HG03457 (cell line): ENCODE results near the gene IL1RAP.
"Not testable (repeated sequence)": the region's sequence is repeated elsewhere in the genome, so short reads cannot be mapped to it uniquely, and the experiment has no call there.

Source experiments
- ATAC-seq: cut with Tn5 transposase; IDR thresholded peaks from one replicate; pipeline ENCODE4 v1.9.1; 2021; ENCODE audit warnings: moderate number of reproducible peaks; ENCODE audit not compliant: unreplicated experiment

The IL1RAP gene

GRCh38 chr3:190645932-190646460, 132.1 kb downstream of the IL1RAP start:
- no peak for ATAC-seq

- no peak for ATAC-seq
Observed at GRCh38 chr3:190646996-190647395, 133.1 kb downstream of the IL1RAP start.

GRCh38 chr3:190655933-190656332, 142.0 kb downstream of the IL1RAP start:
- no peak for ATAC-seq

DNA sequence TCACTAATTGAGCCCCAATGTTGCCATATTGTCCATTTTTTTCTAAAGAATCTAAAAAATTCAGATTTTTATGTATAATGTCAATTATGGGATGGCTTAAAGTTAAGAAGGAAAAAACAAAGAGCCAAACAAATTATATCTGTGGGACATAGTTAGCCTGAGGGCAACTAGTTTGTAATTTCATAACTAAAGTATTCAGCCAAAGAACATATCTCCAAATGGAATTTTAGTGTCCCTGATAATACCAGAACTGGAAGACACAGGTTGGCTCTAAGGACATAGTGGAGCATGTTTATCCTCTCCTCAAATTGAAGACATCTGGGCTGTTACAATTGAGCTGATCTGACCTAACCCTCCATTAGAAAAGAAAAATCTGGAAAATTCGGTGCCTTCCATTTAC, 144.2 kb downstream of the IL1RAP start:
- no peak for ATAC-seq

- ATAC-seq, result no peak
Observed at GRCh38 chr3:190666821-190667220, 152.9 kb downstream of the IL1RAP start.

DNA sequence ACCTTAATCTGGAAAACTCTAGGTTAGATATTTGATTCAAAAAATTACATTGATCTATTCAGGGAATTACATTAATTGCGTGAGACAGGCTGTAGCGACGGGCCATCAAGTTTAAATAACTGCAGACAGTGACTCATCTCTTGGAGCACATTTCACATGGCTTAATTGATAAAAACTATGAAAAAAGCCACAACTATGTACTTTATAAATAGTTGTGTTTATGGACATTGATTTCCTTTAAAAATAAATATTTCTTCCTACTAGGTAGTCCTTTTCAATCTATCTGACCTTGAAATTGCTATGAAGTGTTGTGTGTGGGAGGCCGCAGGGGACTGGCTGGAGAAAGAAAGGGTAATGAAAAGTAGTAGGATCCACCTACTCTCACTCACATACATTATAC, 157.8 kb downstream of the IL1RAP start:
- no peak for ATAC-seq

GRCh38 chr3:190673148-190673547, 159.3 kb downstream of the IL1RAP start:
- ATAC-seq, result no peak

DNA sequence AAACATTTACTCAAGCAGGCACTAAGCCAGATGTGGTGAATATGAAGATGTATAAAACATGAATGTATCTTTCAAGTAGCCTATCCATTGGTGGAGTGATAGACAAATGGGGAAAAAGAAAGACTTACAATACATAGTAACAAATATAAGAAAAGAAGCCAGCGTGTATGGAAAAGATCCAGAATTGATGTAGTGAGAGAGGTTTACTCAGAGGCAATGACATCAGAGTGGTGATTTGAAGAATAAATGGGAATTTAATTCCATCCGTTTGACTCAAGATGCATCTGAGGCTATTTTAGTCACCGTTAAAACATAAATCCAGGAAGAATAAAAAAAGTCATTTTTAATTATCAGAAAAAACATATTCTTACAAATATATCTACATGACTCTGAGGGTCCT, 162.6 kb downstream of the IL1RAP start:
- no peak for ATAC-seq

GRCh38 chr3:190677001-190677400, 163.1 kb downstream of the IL1RAP start:
- ATAC-seq, result no peak

- ATAC-seq, result not testable (repeated sequence)
Observed at GRCh38 chr3:190677868-190678267, 164.0 kb downstream of the IL1RAP start.

GRCh38 chr3:190680691-190681090, 166.8 kb downstream of the IL1RAP start:
- no peak for ATAC-seq

GRCh38 chr3:190684776-190685175, 170.9 kb downstream of the IL1RAP start:
- ATAC-seq, result no peak

DNA sequence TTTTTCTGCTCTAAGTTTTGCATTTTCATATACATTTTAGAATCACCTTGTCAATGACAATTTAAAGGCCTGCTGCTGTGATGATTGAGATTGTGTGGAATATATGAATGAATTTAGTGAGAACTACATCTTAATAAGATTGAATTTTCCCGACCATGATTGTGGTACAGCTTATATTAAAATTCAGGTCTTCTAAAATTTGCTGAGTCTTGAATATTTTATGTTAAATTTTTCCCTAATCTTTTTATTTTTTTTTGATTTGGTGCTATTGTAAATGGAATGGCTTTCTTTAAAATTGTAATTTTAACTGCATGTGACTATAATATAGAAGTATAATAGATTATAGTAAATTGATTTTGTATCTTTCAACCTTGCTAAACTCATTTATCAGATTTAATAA, 172.1 kb downstream of the IL1RAP start:
- ATAC-seq, result no peak

GRCh38 chr3:190690246-190690645, 176.4 kb downstream of the IL1RAP start:
- no peak for ATAC-seq

- ATAC-seq, result no peak
Observed at GRCh38 chr3:190692256-190692655, 178.4 kb downstream of the IL1RAP start.

- no peak for ATAC-seq
Observed at GRCh38 chr3:190694335-190695001, 180.6 kb downstream of the IL1RAP start.

GRCh38 chr3:190695225-190695624, 181.3 kb downstream of the IL1RAP start:
- ATAC-seq, result no peak

- ATAC-seq, result no peak
Observed at GRCh38 chr3:190695994-190696393, 182.1 kb downstream of the IL1RAP start.

GRCh38 chr3:190696777-190697501, 183.1 kb downstream of the IL1RAP start:
- no peak for ATAC-seq

DNA sequence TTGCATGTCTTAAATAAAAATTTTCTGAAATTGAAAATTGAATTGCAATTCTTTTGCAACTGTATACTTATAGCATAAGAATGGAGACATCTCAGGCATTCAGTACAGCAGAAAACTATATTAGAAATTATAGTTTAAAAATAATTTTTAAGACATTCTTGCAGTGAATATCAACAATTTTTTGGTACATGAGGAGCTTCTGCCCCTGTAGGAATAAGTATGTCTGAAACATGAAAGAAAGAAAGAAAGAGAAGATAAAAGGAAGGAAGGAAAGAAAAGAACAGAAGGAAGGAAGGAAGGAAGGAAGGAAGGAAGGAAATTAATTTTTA, 183.6 kb downstream of the IL1RAP start:
- no peak for ATAC-seq

- no peak for ATAC-seq
Observed at GRCh38 chr3:190697901-190698300, 184.0 kb downstream of the IL1RAP start.

- ATAC-seq, result no peak
Observed at GRCh38 chr3:190699776-190700175, 185.9 kb downstream of the IL1RAP start.
